Stimulated activated CD4-positive, alpha-beta T cell treated with anti-CD3 and anti-CD28 coated beads, Interleukin-4, amount 100 ng/mL, for 24 hours (primary cell): ENCODE measurements around the gene KRTAP13-4.

Source experiments
- DNase-seq: peaks from one replicate; pipeline ENCODE4 v3.0.0-alpha.2; 2020

Gene KRTAP13-4

GRCh38 chr21:30430170-30430655, at the start of gene KRTAP13-4:
TSS of gene KRTAP13-4 (plus strand) at chr21:30430220. CDS start at chr21:30430276, 56 bp downstream.
- no peak for DNase-seq

- no peak for DNase-seq
These were observed 47.8 kb upstream of the KRTAP13-4 start for GRCh38 chr21:30382201-30382600.

GRCh38 chr21:30391492-30392025, 38.5 kb upstream of the KRTAP13-4 start:
- no peak for DNase-seq

- DNase-seq, result no peak
These were observed 34.3 kb upstream of the KRTAP13-4 start, which contains the start of gene KRTAP13-1 for GRCh38 chr21:30395731-30396130. TSS of gene KRTAP13-1 (plus strand) at chr21:30396031. CDS start at chr21:30396087, 56 bp downstream.

- DNase-seq, result no peak
These were observed 21.1 kb upstream of the KRTAP13-4 start for GRCh38 chr21:30408782-30409494.

GRCh38 chr21:30415993-30416392, 14.0 kb upstream of the KRTAP13-4 start:
- DNase-seq, result no peak

- DNase-seq, result no peak
These were observed 4.2 kb upstream of the KRTAP13-4 start, which contains the start of gene KRTAP13-3 for GRCh38 chr21:30425826-30426225. TSS of gene KRTAP13-3 (minus strand) at chr21:30425926. CDS start at chr21:30425912, 14 bp downstream.

GRCh38 chr21:30426731-30427130, 3.3 kb upstream of the KRTAP13-4 start:
- DNase-seq, result no peak

GRCh38 chr21:30434033-30434631, 4.1 kb downstream of the KRTAP13-4 start:
- peak; percentile 7 for DNase-seq

GRCh38 chr21:30437010-30437565, 7.1 kb downstream of the KRTAP13-4 start:
- DNase-seq, result no peak

- no peak for DNase-seq
These were observed 10.0 kb downstream of the KRTAP13-4 start, which contains the start of gene KRTAP15-1 for GRCh38 chr21:30439975-30440374. TSS of gene KRTAP15-1 (plus strand) at chr21:30440275. CDS start at chr21:30440328, 53 bp downstream.

- no peak for DNase-seq
These were observed 13.2 kb downstream of the KRTAP13-4 start for GRCh38 chr21:30443226-30443625.

GRCh38 chr21:30444204-30444603, 14.2 kb downstream of the KRTAP13-4 start:
- no peak for DNase-seq

GRCh38 chr21:30447056-30447455, 17.0 kb downstream of the KRTAP13-4 start:
- no peak for DNase-seq

- no peak for DNase-seq
These were observed 18.5 kb downstream of the KRTAP13-4 start for GRCh38 chr21:30448514-30448913.

- no peak for DNase-seq
These were observed 33.7 kb downstream of the KRTAP13-4 start for GRCh38 chr21:30463713-30464112.

GRCh38 chr21:30468900-30469714, 39.1 kb downstream of the KRTAP13-4 start:
- DNase-seq, result no peak

- DNase-seq, result no peak
These were observed 48.0 kb downstream of the KRTAP13-4 start for GRCh38 chr21:30478004-30478403.

GRCh38 chr21:30479259-30479658, 49.2 kb downstream of the KRTAP13-4 start:
- no peak for DNase-seq

- DNase-seq, result no peak
These were observed 50.1 kb downstream of the KRTAP13-4 start, which contains the start of gene KRTAP19-1 for GRCh38 chr21:30480145-30480544. TSS of gene KRTAP19-1 (minus strand) at chr21:30480367. CDS start at chr21:30480317, 50 bp downstream.
